ENCODE results near the gene STOML2.

The STOML2 gene

DNA sequence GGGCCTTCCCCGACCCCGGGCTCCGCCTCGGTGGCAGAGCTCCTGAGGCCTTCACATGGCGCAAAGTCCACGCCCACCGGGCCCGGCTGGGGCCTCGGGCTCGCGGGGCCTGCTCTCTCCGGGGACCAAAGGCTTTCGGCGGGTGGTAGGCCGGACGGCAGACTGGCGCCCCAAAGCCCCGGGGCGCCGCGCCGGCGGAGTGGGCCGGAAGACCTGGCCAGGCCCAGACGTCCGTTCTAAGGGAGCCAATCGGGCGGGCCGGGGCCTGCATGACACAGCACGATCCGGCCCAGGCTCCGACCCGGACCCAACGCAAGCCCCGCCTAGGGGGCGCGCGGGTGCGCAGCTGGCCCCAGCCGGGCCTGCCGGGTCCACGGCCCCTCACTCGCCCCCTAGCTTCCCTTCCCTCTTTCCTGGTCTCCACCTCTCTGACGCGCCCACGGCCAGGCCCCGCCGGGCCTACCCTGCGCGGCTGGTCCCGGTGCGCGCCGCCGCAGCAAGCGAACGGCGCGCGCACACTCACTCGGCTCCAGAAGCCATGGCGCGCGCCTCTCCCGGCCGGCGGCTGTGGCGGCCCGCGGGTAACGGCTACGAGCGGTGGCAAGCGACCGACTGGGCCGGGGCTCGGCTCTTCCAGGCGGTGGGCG lies 31.0 kb downstream of the STOML2 start:
- peak; percentile 75 to 79 for DNase-seq

- DNase-seq: no peak
Measured at GRCh38 chr9:35070823-35071813, 31.8 kb downstream of the STOML2 start.

- no peak for DNase-seq
Measured at GRCh38 chr9:35069020-35069419, 33.9 kb downstream of the STOML2 start.

DNA sequence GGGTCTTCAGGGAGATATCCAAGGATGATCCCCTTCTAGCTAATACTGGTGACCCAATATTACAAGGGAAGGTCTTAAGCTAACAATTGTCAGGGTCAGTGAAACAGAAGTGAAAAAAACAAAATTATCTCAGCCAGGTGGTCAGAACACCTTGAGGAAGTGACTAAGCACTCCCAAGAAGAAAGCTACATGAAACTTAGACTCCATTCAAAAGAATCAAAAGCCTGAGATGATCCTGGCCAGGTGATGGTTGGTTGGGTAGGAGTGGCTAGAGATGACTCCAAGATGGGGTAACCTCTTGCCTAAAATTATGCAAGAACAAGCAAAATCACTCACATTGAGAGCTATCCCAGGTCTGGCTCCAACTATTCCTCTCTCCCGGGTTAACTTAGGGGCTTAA lies 35.9 kb downstream of the STOML2 start:
- DNase-seq: no peak

GRCh38 chr9:35060548-35061207 lies 42.3 kb downstream of the STOML2 start:
- no peak for DNase-seq

GRCh38 chr9:35059438-35059837 lies 43.5 kb downstream of the STOML2 start:
- no peak for DNase-seq

DNA sequence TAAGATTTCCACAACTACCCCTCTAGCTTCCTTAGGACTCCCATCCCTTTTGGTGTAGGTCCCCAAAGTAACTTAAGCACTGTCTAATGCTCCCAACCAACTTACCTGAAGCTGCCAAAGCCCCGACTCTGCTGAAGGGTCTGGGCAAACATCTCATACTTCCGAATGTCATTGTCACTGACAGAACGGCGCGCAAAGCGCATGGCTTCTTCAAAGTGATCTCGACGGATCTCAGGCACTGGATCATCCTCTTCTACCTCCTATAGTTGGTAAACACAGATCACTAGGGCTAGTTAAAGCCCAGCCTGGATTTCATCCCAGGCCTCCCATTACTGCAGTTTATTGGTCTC lies 45.7 kb downstream of the STOML2 start:
- DNase-seq: no peak

DNA sequence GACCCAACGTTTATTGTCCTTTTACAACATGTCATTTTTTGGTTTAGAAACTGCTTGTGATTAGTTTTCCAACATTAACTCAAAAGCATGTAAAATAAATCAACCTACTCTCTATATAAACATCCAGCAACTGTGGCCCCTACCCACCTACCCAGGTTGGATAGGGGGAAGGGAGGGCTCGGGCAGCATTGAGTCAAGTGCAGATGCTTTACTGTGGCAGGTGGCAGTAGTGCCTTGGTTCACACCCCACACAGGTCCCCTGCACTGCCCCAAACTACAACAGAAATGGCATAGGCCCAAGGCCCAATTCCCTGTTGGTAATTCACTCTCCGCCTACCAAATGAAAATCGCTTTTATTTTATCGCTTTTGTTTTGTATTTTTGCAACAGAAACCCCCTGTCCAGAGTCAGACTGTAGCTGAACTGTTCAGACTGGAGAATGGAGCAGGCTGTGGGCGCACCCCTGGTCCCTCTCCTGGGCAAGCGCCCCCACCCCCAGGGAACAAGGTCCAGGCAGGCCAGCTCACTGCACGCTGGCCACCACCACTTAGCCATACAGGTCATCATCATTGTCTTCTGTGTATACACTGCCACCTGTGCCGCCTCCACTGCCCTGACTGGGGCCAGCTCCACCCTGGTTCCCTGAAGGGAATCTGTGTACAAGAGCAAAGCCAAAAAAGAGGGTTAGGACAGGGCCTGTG lies 46.2 kb downstream of the STOML2 start:
- no peak for DNase-seq

DNA sequence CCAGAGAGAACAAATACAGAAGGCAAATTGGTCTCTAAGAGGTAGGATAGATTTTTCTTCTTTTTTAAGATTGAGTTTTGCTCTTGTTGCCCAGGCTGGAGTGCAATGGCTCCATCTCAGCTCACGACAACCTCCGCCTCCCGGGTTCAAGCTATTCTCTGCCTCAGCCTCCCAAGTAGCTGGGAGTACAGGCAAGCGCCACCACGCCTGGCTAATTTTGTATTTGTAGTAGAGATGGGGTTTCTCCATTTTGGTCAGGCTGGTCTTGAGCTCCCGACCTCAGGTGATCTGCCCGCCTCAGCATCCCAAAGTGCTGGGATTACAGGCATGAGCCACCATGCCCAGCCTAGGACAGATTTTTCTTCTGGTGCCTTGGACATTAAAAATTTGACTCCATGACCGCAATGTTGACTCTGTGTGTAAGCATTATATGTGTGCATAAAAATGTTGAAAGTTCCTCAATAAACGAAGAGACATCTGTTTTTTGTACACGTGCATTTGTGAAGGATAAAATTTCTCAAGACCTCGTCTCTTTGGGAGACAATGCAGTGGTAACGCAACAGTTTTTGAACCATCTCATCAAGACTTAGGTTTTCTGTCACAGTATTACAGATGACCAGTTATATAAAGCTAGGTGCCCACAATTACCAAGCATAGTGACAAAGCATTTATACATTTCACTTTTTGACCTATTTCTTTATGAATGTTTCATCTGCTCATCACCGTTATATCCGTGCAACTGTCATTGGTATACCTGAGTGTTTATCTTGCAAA lies 47.9 kb downstream of the STOML2 start:
- DNase-seq: no peak

DNA sequence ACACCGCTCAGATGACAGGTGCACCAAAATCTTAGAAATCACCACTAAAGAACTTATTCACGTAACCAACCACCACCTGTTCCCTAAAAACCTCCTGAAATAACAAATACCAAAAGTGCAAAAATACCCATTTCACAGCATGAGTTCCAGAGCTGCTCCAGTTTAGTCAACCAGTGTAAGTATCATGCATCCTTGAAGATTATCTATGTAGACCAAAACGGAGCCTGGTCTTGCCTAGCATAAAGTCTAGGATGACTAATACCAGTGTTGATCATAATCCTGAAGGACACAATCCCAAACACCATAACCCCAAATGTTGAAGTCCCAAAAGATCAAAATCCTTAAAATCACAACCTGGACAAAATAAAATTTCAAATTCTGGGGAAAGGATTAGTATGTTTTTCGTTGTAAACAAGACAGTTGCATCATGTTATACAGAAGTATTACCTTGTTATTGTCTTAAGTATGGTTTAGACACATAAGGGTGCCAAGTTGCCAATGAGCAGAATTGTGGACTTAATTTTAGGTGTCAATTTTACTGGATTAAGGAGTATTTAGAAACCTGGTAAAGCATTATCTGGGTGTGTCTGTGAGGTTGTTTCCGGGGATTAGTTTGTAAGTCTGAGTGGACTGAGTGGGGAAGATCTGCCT lies 48.6 kb downstream of the STOML2 start:
- DNase-seq: no peak

DNA sequence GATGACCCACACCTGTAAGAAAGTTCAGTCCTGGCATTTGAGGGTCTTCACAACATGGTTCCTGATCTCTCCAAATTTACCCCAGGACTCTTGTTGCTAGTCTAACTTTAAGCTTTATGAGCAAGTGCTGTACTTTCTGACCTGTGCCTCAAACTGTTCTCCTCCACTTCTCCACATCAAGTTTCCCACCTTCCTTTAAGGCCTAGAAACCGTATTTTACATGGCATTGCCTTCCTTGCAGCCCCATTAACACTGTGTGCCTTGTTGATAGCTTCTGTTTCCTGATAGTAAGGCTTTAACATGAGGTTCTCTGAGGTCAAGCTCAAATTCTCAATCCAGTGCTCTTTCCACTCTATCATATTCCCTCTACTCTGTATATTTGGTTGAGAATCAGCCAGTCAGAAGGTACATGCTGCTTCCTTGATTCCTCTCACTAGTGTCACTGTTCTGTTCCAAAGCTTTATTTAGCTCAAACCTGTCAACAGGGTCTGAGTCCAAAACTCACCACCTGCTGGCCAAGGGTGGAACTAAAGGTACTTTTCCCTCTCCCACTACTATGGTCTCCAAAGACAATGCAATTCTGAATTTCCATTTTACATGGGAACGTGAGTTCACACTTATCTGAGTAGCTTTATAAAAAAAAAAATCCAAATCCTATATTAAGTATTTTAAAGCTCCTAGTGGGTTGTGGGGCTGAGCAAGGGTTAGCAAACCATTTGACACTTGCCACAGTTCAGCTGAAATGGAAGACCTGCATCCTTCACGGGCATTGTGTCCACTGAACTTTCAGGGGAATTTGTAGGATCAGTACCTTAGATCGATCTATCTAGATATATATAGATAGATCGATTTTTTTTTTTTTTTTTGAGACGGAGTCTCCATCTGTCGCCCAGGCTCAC lies 51.6 kb downstream of the STOML2 start:
- DNase-seq: peak; percentile 51 to 66
